K562 (cell line): Measurements from ENCODE around the gene WWTR1. TPM values are rescaled to one million over a fixed set of nuclear protein-coding genes. Genes with fewer than 3 reads are reported as not detected.

Source experiments
- ATAC-seq: fragments of 200-7000 bp; cut with Tn5 transposase; 3 replicates; pipeline ENCODE4 v1.9.1; 2020; ENCODE audit warnings: moderate library complexity
- BruUV-seq: library from RNA; stranded (reverse); fragments of 400-500 nt; replicated peaks from 2 replicates; lab custom pipeline; 2021; lab: Mats Ljungman, UMichigan
- CTCF ChIA-PET: fragments of 300-600 bp; formaldehyde crosslinking; extraction: SDS; loops from one replicate; lab custom pipeline; 2021; ENCODE audit warnings: low intra/inter-chr PET ratio; lab: Yijun Ruan, JAX
- POLR2A ChIA-PET: fragments of 300-600, 350-650 bp; sonication (Branson Sonifier 250); formaldehyde crosslinking; extraction: SDS; loops from one replicate; lab custom pipeline; 2021; ENCODE audit warnings: antibody characterized with exemption, inconsistent platforms; lab: Yijun Ruan, JAX
- DNase-seq, 4 experiments: peaks; one replicate each; pipeline versions ENCODE4 v3.0.0 to v3.0.0-alpha.2; 2011 to 2018; ENCODE audit warnings: low spot score in 3 of 4, mixed read lengths in 3 of 4; ENCODE audit errors: extremely low read depth in 1 of 4
- FAIRE-seq: peaks from 2 replicates; lab custom pipeline; 2011; peaks lifted over from hg19 to GRCh38; lab: Jason Lieb, UNC
- H2AFZ ChIP-seq: 2 replicates; pipeline ENCODE4 v1.6.0; 2011; ENCODE audit warnings: low read depth, low read length, control low read depth, inconsistent platforms
- H3K27ac ChIP-seq: fragments of 200-600 bp; 3 replicates; pipeline ENCODE4 v1.8.0; 2011; ENCODE audit warnings: low read depth, mild to moderate bottlenecking, control low read depth, inconsistent platforms, low read length, moderate library complexity, mixed read lengths; ENCODE audit errors: extremely low read depth
- H3K27me3 ChIP-seq, 2 experiments: fragments of 300-600 bp in 1 of 2; 2 replicates in 1 of 2; 3 replicates in 1 of 2; pipeline versions ENCODE4 v1.6.0 to v1.8.0; 2011; ENCODE audit warnings: inconsistent platforms in 2 of 2, low read length in 2 of 2, mild to moderate bottlenecking in 1 of 2, mixed read lengths in 1 of 2, moderate library complexity in 1 of 2; ENCODE audit not compliant: control insufficient read depth in 2 of 2, insufficient read depth in 2 of 2
- H3K36me3 ChIP-seq: fragments of 300-600 bp; 3 replicates; pipeline ENCODE4 v1.8.0; 2011; ENCODE audit warnings: mild to moderate bottlenecking, low read length, inconsistent platforms; ENCODE audit not compliant: control insufficient read depth, insufficient read depth
- H3K4me1 ChIP-seq, 2 experiments: fragments of 200-600 bp in 1 of 2; replicated peaks in 1 of 2; 2 replicates in 1 of 2; 3 replicates in 1 of 2; pipeline versions ENCODE4 v1.5.1 to v1.8.0; 2011; ENCODE audit warnings: inconsistent platforms in 2 of 2, low read length in 2 of 2, mild to moderate bottlenecking in 1 of 2, mixed read lengths in 1 of 2, moderate library complexity in 1 of 2; ENCODE audit not compliant: control insufficient read depth in 2 of 2, insufficient read depth in 2 of 2
- H3K4me2 ChIP-seq: 2 replicates; pipeline ENCODE4 v1.6.1; 2011; ENCODE audit warnings: low read length, control low read depth, inconsistent platforms, mixed read lengths; ENCODE audit not compliant: insufficient read depth
- H3K4me3 ChIP-seq: fragments of 200-600 bp; sonication (generic), shearing (Covaris generic); 2 replicates; pipeline ENCODE4 v1.5.1; 2016; ENCODE audit warnings: control low read depth, inconsistent platforms
- H3K79me2 ChIP-seq: fragments of 200-600 bp; 3 replicates; pipeline ENCODE4 v1.8.0; 2011; ENCODE audit warnings: low read length, inconsistent platforms; ENCODE audit not compliant: control insufficient read depth, insufficient read depth
- H3K9ac ChIP-seq, 2 experiments: 2 replicates each; pipeline versions ENCODE4 v1.6.0 to v1.6.1; 2011; ENCODE audit warnings: low read depth in 2 of 2, low read length in 2 of 2, control low read depth in 1 of 2, inconsistent platforms in 1 of 2, mild to moderate bottlenecking in 1 of 2, mixed read lengths in 1 of 2; ENCODE audit not compliant: insufficient read depth in 1 of 2
- H3K9me1 ChIP-seq: one replicate; pipeline ENCODE4 v1.6.0; 2011; ENCODE audit warnings: inconsistent platforms, mild to moderate bottlenecking, low read length, moderate library complexity; ENCODE audit not compliant: control insufficient read depth, insufficient read depth
- H3K9me3 ChIP-seq: replicated peaks from 2 replicates; pipeline ENCODE4 v1.5.1; 2011; ENCODE audit warnings: low read depth, low read length, inconsistent platforms; ENCODE audit not compliant: control insufficient read depth, insufficient read depth
- H4K20me1 ChIP-seq: replicated peaks from 2 replicates; pipeline ENCODE4 v1.6.1; 2011; ENCODE audit warnings: low read length, inconsistent platforms, mixed read lengths; ENCODE audit not compliant: control insufficient read depth, insufficient read depth
- CBFA2T3 ChIP-seq: fragments of 450-650 bp; IDR thresholded peaks from 2 replicates; pipeline ENCODE4 v1.6.1; 2017
- HMGXB4 ChIP-seq: sonication (generic); formaldehyde crosslinking; IDR thresholded peaks from 2 replicates; pipeline ENCODE4 v1.8.1; 2023; ENCODE audit warnings: mild to moderate bottlenecking, missing genetic modification reagents
- PPARD ChIP-seq: fragments of 250-450 bp; sonication (Bioruptor Pico); IDR thresholded peaks from 2 replicates; pipeline ENCODE4 v1.8.0; 2022; ENCODE audit warnings: inconsistent platforms, mild to moderate bottlenecking, moderate library complexity
- SP2 ChIP-seq: IDR thresholded peaks from 2 replicates; pipeline ENCODE4 v1.6.1; 2011; ENCODE audit warnings: mild to moderate bottlenecking, low read depth, low read length, moderate library complexity; ENCODE audit not compliant: poor library complexity, severe bottlenecking; ENCODE audit errors: extremely low read depth
- SREBF1 ChIP-seq: fragments of 150-350 bp; IDR thresholded peaks from 2 replicates; pipeline ENCODE4 v1.6.1; 2014; ENCODE audit warnings: antibody characterized with exemption, low read depth, low read length, borderline replicate concordance
- ZNF518B ChIP-seq: fragments of 250-450 bp; sonication (Bioruptor Pico); IDR thresholded peaks from 2 replicates; pipeline ENCODE4 v1.5.0; 2021; ENCODE audit warnings: mild to moderate bottlenecking, moderate library complexity
- WGBS: fragments of 100-300 bp; shearing (Covaris generic); methylation state at CpG from one replicate; pipeline ENCODE4 v1.1.6; 2016; ENCODE audit warnings: low coverage, mixed read lengths; ENCODE audit not compliant: insufficient coverage; ENCODE audit errors: missing lambda C conversion rate; 5-methylcytosine and 5-hydroxymethylcytosine counted together
- in situ Hi-C: fragments of 300-500 bp; cut with MboI; formaldehyde crosslinking; loops from 4 replicates; pipeline ENCODE4 v1.15.0; 2018; ENCODE audit warnings: inconsistent platforms, mixed read lengths
- intact Hi-C: fragments of 100-400 bp; cut with micrococcal nuclease; formaldehyde crosslinking; loops from 2 replicates; pipeline ENCODE4 v1.14.2; 2022
- polyA plus RNA-seq, 8 experiments: library from polyadenylated mRNA; depleted of rRNA in 4 of 8; stranded (reverse) in 5 of 8; unstranded in 3 of 8; fragments of >200 nt; fragmentation: Nextera tagmentation in 2 of 8; fragmentation: Illumina TruSeq in 1 of 8; extraction: Ambion mirVana in 2 of 8; extraction: Trizol in 1 of 8; gene quantifications; 2 replicates each; pipeline versions ENCODE4 v1.2.1 to v1.2.3, GENCODE V29; 2011 to 2014; ENCODE audit warnings: inconsistent platforms in 1 of 8, missing spikeins in 1 of 8
- total RNA-seq, 7 experiments: library from RNA; depleted of rRNA in 6 of 7; stranded (reverse); fragments of >200 nt in 6 of 7; fragmentation: Illumina TruSeq in 2 of 7; extraction: Trizol in 2 of 7; gene quantifications; 2 replicates each; pipeline versions ENCODE4 v1.2.1 to v1.2.3, GENCODE V29; 2011 to 2021; ENCODE audit warnings: low replicate concordance in 1 of 7

The WWTR1 gene
- total and polyA plus RNA-seq, 9 of the 15 experiments (the other 6 are each of a cell fraction or from before 2014, with no cell fraction given): 0.04 to 1.5 (median 0.60) TPM

GRCh38 chr3:149615731-149616221 lies 42.0 kb downstream of the WWTR1 start (continued):
- TF ChIP-seq SP2 (no peak), PPARD (CRISPR knock-in tag) (no peak), ZNF518B (no peak), CBFA2T3 (0 out of 2 replicates have a peak, but pooled peaks have one; percentile 19), SREBF1 (no peak)

GRCh38 chr3:149613988-149614387 lies 43.8 kb downstream of the WWTR1 start:
- 12% methylated on average over 2 of the region's 2 CpGs for WGBS
- Histone ChIP-seq H3K27me3 (no peaks in the 10 kb centered on the region), H3K4me2 (no peak overlapping the region), H3K4me1 (no peaks in the 10 kb centered on the region; a peak in 2 of 5 replicates), H2AFZ (no peak overlapping the region), H3K79me2 (no peaks in the 10 kb centered on the region), H3K4me3 (no peak overlapping the region), H4K20me1 (no peaks in the 10 kb centered on the region), H3K9ac (no peak overlapping the region), H3K36me3 (no peaks in the 10 kb centered on the region), H3K27ac (no peak overlapping the region), H3K9me3 (no peaks in the 10 kb centered on the region), H3K9me1 (no peaks in the 10 kb centered on the region)
- FAIRE-seq (no peak), DNase-seq (no peak), ATAC-seq (no peak)
- in situ Hi-C loops (no loop called here), intact Hi-C loops (no loop called here)
- ChIA-PET CTCF (no interaction called here), POLR2A (interaction anchor here (1.3 kb wide), 1 partner anchor 9 kb away, joined by 3 read pairs; no protein-coding TSS in a partner anchor)
- BruUV-seq: no TSS peak
- TF ChIP-seq HMGXB4: no peak
